NCI-H128 (cell line): ENCODE measurements around the gene EXOC1L.

Source experiments
- DNase-seq: peaks from one replicate; lab custom pipeline; 2025; ENCODE audit not compliant: unreplicated experiment; lab: John Stamatoyannopoulos, UW

Gene EXOC1L

DNA sequence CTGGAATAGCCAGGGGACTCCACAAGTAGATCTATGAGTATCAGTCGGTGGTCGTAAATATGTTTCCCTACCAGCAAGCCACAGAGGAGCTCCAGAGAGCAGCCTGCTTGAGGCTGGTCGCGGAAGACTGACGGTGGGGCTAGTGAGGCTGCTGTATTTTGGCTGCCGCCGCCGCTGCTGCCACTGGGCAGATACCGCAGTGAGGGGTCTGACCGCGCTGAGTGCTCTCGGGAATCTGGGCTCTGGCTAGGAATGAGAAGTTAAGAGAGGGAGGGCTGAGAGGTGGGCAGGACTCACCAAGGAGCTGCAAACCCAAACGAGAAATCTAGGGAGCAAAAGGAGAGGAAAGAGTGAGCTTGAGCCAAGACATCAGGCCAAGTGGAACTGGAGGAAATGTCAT is at the start of gene EXOC1L:
TSS of gene EXOC1L (plus strand) at position 157 of the 400 bp plus-strand sequence. CDS start at position 394, 237 bp downstream.
- no peak for DNase-seq

GRCh38 chr4:55770662-55771061 is 48.9 kb upstream of the EXOC1L start:
- no peak for DNase-seq

- DNase-seq: no peak
Measured at GRCh38 chr4:55781341-55781740, 38.2 kb upstream of the EXOC1L start.

GRCh38 chr4:55781812-55782211 is 37.8 kb upstream of the EXOC1L start:
- DNase-seq: no peak

- DNase-seq: no peak
Measured at GRCh38 chr4:55783584-55783983, 36.0 kb upstream of the EXOC1L start.

- no peak for DNase-seq
Measured at GRCh38 chr4:55784747-55785146, 34.8 kb upstream of the EXOC1L start.

DNA sequence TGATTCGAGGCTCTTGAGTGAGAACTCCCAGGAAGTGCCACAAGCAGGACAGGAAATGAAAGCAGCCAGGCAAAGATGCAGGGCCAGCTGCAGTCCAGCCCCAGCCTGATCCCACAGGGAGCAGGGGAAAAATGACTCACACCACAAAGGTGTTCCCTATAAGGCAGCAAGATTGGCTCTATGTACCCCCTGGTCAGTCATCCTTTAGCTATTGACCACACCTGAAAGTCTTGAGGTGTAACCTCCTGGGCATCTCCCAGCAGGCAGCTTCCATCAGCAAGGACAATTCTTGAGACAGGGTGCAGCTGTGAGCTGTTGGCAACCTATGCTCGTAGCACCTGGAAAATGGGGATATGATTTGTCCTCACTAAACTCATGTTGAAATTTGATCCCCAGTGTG is 27.9 kb upstream of the EXOC1L start:
- no peak for DNase-seq

- DNase-seq: no peak
Measured at GRCh38 chr4:55793479-55793878, 26.1 kb upstream of the EXOC1L start.

DNA sequence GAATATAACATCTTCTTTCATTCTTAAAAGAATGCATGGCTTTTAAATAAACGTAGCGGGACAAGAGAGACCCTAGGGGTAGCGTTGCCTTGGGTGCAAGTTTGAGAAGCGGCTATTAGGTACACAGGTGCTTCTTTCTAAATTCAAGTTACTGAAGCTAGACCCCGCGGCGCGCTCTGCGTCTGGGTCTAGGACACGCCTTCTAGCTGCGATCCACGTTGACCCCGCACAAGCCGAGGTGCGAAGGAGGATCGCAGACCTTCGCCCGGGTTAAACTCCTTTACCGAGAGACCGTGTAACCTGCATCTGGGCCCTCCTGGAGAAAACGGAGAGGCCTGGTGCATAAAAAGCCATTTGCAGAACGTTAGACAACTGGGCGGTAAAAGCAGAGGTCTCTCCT is 25.5 kb upstream of the EXOC1L start:
- no peak for DNase-seq

DNA sequence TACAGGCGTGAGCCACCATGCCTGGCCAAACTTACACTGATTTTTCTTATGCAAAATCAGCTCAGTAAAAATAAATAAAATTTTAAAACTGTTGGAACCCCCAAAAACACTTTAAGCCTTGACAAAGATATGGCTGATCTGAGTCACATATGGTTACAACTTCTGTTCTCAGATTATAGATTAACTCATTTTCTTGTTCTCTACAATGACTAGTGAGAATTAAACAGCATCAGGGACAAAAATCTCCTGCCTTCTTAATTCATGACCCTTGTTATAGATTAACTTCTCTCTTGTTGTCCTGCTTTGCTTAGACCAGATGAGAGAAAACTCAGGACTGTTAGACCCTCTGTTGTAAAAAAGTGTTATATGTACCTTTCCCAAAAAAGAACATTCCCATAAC is 24.2 kb upstream of the EXOC1L start:
- DNase-seq: no peak

DNA sequence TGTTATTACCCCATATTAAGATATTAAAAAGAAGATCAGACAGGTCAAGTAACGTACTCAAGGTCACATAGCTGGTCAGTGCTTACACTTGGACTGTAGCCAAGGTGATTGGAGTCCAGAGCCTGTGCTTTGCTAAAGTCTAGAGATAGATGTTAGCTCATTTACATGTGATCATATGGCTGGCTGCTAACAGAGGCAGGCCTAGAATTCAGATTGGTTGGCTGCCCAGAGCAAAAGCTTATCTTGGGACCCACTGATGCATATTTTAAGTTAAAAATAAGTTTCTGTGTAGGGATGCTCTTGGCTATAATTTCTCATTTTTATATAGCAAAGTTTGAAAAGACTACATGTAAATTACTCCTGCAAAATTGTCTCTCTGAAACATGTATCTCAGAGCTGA is 18.1 kb upstream of the EXOC1L start:
- DNase-seq: no peak

DNA sequence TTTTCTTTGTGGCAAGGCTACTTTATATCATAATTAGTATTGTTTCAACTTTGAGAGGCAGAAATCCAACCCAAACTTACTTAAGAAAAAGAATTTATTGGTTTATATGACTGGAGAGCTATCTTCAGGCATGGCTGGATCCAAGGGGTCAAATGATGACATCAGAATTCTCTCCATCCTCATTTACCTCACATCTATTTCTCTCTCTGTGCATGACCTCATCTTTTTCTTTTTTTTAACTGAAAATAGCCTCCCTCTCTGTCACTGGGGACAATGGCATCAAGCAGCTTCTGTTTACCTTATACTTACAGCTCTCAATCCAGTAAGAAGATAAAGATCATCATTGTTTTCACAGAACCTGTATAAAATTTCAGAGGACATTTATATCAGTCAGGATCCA is 12.0 kb upstream of the EXOC1L start:
- DNase-seq: no peak

- DNase-seq: no peak
Measured at GRCh38 chr4:55808186-55808585, 11.4 kb upstream of the EXOC1L start.

- DNase-seq: no peak
Measured at GRCh38 chr4:55808632-55809031, 11.0 kb upstream of the EXOC1L start.

GRCh38 chr4:55817691-55818090 is 1.9 kb upstream of the EXOC1L start:
- DNase-seq: no peak

GRCh38 chr4:55820279-55820678 is 689 bp downstream of the EXOC1L start:
- DNase-seq: no peak

DNA sequence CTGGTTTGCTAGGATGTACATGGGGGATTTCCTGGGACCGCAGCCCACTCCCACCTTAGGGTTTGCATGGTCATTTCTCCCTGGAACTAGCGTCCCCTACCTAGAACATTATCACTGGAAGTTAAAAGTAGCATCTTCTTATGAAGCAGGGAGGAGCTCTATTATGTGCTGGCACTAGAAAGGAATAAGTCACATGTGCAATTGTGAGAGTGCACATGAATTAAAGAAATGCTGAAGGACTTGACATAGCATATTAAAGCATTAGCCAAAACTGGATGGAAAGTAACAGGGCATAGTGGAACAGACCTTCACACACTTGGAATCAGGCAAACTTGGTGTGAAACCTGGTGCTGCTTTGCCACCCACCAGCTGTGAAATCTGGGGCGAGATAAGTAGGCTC is 2.7 kb downstream of the EXOC1L start:
- DNase-seq: no peak

DNA sequence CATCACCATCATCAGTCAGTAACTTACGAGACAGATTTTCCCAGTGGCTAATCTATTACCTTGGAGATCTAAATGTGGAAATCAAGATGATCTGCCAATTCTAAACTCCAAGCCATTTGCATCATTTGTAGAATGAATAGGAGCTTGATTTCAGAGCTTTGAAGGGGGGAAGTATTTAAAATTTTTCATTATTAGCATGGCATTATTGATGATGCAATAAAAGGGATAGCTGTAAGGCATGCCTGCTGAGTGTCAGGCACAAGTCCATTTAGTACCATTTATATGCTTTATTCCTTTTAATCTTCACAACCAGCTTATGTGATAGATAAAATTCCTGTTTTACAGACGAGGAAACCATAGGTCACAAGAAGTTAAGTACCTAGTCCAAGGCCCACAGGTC is 5.3 kb downstream of the EXOC1L start:
- no peak for DNase-seq

GRCh38 chr4:55826986-55827385 is 7.4 kb downstream of the EXOC1L start:
- DNase-seq: no peak

DNA sequence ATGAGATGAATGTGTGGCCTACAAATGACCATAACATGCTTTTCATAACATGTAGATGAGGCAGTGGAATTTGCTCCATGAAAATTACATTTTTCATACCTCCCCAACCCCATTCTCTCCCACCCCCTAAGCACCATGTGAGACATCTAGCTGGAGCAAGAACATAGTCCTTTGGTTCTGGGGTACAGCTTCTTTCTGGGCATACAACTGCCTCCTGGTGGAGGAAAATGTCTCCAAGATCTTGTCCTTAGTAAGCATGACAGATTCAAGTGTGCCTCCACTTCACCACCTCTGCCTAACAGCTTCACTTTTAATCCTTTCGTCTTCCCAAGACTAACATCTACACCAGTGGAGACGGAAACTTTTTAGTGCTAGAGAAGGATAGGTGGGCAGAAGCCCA is 8.0 kb downstream of the EXOC1L start:
- no peak for DNase-seq

- no peak for DNase-seq
Measured at GRCh38 chr4:55830048-55830447, 10.5 kb downstream of the EXOC1L start.

DNA sequence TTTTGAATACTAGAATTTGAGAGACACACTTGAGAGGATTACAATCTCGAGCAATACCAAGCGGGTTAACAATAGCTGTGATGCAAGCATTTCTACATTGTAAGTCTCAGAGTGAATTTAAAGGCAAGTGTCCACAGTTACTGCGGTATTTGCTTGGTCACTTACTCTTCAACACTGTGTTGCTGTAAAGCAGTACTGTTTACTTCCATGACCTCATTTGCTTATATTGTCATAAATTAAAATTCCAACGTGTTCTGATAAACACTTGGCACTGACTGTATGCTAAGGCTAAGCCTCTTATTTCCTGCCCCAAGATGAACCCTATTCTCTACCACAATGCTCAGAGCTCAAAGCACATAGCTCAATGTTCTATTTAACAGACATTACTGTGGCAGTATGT is 11.1 kb downstream of the EXOC1L start:
- no peak for DNase-seq

DNA sequence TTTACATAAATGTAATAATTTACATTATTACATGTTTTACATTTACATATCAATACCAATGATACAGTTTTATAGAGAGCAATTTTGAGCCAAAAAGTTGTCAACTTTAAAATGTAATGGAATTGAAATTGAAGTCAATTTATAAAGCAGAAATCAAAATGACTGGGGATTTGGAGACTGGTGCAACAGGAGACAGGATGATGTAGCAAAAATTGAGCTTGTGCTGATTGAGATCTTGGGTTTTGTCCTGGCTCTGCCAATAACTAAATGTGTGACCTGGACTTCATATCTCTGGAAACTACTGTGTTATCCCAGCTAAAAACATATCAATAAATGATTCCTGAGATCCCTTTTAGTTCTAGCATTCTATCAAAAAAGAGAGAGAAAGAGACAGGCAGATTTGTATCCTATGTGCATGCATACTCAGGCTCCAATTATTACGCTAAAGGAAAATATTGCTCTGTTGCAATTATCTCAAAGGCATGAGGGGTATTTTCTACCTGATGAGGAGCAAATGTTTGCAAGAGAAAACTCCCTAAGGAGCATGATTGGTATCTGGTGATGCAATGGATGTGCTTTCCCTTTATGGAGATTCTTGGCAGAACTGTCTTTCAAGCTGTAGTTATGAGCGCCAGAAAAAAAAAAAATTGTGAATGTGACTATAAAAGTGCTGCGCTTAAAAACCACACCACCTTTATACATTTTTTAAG is 14.7 kb downstream of the EXOC1L start:
- DNase-seq: no peak
